Breast epithelium (tissue), 3 donors: Measurements from ENCODE around the gene ZC3H11A.

ENCODE experiments used
- POLR2A ChIP-seq: fragments of 450-650 bp; IDR thresholded peaks from one replicate; pipeline ENCODE4 v1.6.1; 2016; ENCODE audit warnings: antibody characterized with exemption, mild to moderate bottlenecking, moderate library complexity
- POLR2AphosphoS5 ChIP-seq, 3 donors: sonication (generic); formaldehyde crosslinking; IDR thresholded peaks; one replicate each; pipeline ENCODE4 v1.6.1; 2017; ENCODE audit warnings: antibody characterized with exemption in 3 of 3
- TF ChIP-seq, protein P1 (sequence below), 3 donors: fragments of 450-650 bp; IDR thresholded peaks; one replicate each; pipeline ENCODE4 v1.5.1; 2016 to 2017; ENCODE audit warnings: antibody characterized with exemption in 3 of 3, mild to moderate bottlenecking in 3 of 3, moderate library complexity in 3 of 3

DNA sequence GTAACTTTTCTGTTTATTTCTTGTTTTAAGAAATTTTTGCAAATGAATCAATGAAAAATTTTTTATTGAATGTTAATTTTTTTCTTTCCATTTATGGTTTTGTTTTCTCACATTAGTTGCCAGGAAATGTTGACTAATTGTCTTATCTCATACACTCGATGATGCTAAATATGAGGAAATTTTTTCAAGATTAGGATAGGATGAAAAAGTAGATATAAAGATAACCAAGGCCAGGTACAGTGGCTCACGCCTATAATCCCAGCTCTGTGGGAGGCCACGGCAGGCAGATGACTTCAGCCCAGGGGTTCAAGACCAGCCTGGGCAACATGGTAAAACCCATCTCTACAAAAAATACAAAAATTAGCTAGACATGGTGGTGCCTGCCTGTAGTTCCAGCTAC, 17.8 kb upstream of the ZC3H11A start:
- TF ChIP-seq, protein P1, sequence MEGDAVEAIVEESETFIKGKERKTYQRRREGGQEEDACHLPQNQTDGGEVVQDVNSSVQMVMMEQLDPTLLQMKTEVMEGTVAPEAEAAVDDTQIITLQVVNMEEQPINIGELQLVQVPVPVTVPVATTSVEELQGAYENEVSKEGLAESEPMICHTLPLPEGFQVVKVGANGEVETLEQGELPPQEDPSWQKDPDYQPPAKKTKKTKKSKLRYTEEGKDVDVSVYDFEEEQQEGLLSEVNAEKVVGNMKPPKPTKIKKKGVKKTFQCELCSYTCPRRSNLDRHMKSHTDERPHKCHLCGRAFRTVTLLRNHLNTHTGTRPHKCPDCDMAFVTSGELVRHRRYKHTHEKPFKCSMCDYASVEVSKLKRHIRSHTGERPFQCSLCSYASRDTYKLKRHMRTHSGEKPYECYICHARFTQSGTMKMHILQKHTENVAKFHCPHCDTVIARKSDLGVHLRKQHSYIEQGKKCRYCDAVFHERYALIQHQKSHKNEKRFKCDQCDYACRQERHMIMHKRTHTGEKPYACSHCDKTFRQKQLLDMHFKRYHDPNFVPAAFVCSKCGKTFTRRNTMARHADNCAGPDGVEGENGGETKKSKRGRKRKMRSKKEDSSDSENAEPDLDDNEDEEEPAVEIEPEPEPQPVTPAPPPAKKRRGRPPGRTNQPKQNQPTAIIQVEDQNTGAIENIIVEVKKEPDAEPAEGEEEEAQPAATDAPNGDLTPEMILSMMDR (IDR thresholded peaks at IDR 0.05) = no peak
- TF ChIP-seq POLR2A (no peak), POLR2AphosphoS5 (IDR thresholded peaks at IDR 0.05) (no peak)
